ENCODE results near the gene ARHGAP44.

ARHGAP44 gene

GRCh38 chr17:13025687-13026086 lies 236.4 kb downstream of the ARHGAP44 start:
- DNase-seq (ENCODE audit: low read depth): no peak

GRCh38 chr17:13027246-13027645 lies 237.9 kb downstream of the ARHGAP44 start:
- no peak for DNase-seq (ENCODE audit: low read depth)

DNA sequence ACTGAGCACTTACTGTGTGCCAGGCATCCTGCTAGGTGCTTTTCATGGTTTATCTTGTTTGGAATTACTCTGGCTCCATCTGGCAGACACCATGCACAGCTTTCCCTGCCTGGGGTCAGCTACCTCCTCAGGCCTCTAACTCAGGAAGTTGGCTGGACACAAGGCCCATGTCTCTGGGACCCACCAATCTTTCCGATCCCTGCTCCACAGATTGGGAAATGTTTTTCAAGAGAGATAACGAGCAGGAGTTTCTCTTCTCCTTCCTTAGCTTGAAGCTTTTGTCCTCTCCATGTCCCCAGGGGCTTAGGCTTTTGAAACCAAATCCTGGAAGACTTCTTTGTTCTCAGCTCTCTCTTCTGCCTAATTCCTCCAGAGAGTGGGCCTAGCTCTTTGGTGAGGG lies 240.0 kb downstream of the ARHGAP44 start:
- DNase-seq (ENCODE audit: low read depth): no peak

GRCh38 chr17:13030056-13030455 lies 240.8 kb downstream of the ARHGAP44 start:
- DNase-seq (ENCODE audit: low read depth): no peak

- no peak for DNase-seq (ENCODE audit: low read depth)
Observed at GRCh38 chr17:13030459-13031300, 241.4 kb downstream of the ARHGAP44 start.

DNA sequence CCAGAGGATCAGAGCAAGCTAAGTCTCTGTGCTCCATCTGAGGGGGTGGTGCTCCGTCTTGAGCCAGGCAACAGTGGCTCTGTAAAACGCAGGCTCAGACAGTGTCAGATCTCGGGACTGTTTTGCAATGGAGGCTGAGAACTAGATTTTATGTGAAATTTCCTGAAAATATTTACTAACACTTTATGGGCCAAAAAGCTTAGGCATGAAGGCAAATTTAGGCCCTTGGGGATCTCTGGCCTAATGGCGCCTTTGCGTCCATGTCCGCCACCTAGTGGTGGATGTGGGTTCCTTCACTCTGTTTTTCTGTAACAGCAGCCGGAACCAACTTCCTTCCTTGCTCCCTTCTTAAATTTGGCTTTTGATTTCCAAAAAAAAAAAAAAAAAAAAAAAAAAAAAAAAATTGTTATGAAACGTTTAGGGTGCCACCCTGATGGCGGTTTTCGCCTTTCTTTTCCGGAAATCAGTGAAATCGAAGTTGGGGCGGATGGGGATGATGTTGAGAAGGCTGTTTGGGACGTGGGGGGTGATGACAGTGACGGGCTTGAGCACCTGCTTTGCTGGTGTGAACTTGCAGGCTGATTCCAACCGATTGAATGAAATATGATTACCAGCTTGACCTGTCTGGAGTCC lies 242.5 kb downstream of the ARHGAP44 start:
- no peak for DNase-seq (ENCODE audit: low read depth)

- no peak for DNase-seq (ENCODE audit: low read depth)
Observed at GRCh38 chr17:13035420-13035819, 246.1 kb downstream of the ARHGAP44 start.

DNA sequence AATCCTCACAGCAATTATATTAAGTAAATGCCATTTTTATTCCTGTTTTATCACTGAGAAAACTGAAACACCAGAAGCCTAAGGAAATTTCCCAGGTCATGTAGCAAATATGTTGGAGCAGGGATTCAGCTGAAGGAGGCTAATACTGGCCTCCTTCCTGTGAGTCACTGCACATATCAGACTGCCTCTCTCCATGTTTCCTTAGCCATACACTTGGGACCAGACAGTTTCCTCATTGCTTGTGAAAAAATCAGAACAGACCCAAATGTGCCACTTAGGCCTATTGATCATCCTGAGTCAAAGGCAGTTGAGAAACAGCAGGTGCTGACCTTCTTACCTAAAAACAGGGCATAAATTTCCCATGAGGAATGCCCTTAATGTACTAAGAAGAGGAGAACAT lies 247.5 kb downstream of the ARHGAP44 start:
- DNase-seq (ENCODE audit: low read depth): no peak

DNA sequence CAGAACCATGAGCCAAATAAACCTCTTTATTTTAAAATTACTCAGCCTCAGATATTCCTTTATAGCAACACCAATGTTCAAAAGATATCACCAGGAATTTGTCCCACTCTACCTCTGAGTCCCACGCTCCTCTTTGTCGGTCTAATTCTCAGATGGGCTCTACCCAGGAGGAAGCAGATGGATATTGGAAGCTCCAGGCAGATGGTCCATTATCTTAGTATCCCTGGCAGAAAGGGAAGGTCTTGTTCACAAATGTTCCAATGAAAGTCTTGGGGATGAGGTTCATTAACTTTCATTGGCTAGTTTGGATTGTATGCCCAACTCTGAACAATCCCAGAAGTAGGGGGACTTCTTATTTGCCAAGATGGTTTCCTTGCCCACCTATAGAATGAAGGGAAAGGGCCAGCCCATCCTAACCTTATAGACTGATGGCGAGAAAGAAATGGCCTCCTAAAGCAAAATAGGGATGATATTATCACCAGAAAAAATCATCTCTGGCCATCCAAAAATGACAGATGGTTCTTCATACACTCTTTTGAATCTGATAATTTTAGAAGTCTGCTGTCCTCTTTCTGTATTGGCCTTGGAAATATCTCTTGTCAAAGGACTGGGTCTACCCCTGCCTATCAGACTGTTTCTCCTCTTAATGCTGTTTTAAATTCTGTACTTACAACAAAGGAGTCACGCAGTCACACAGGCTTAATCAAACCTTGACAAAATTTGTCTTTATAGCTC lies 249.8 kb downstream of the ARHGAP44 start:
- no peak for DNase-seq (ENCODE audit: low read depth)

All from non-pigmented ciliary epithelial cell (primary cell).